Epithelial cell of proximal tubule (primary cell): ENCODE results near the gene LYPLA2. TPM values are rescaled to one million over a fixed set of nuclear protein-coding genes. Genes with fewer than 3 reads are reported as not detected.
"Not testable (repeated sequence)": the region's sequence is repeated elsewhere in the genome, so short reads cannot be mapped to it uniquely, and the experiment has no call there.

Source experiments
- DNase-seq: peaks from one replicate; pipeline ENCODE4 v3.0.0-alpha.2; 2011; ENCODE audit warnings: low read depth
- H3K4me3 ChIP-seq: 2 replicates; pipeline ENCODE4 v1.5.1; 2011; ENCODE audit warnings: low read depth, mild to moderate bottlenecking, low read length
- CTCF ChIP-seq: conservative IDR thresholded peaks from 2 replicates; pipeline ENCODE4 v1.5.1; 2012; ENCODE audit warnings: low read depth, mild to moderate bottlenecking, low read length
- total RNA-seq: library from RNA; depleted of rRNA; stranded (reverse); fragments of >200 nt; gene quantifications from 2 replicates; pipeline ENCODE4 v1.2.3, GENCODE V29; 2015

Gene LYPLA2
- total RNA-seq, 1 donor from 2014 or later: 129 TPM

GRCh38 chr1:23793018-23793781 lies 2.3 kb downstream of the LYPLA2 start:
- peak overlapping the region; percentile 97 for H3K4me3 ChIP-seq
- no peak for DNase-seq
- no peak for TF ChIP-seq CTCF

- no peak for DNase-seq
- TF ChIP-seq CTCF: no peak
- H3K4me3 ChIP-seq: no peak overlapping the region
Measured at GRCh38 chr1:23793861-23794731, 3.2 kb downstream of the LYPLA2 start.

- DNase-seq, H3K4me3 ChIP-seq: not testable (repeated sequence)
Measured at GRCh38 chr1:23794732-23795182, 3.8 kb downstream of the LYPLA2 start.

GRCh38 chr1:23795676-23796465 lies 4.9 kb downstream of the LYPLA2 start:
- TF ChIP-seq CTCF: no peak
- H3K4me3 ChIP-seq: no peak overlapping the region
- no peak for DNase-seq

GRCh38 chr1:23796466-23797271 lies 5.7 kb downstream of the LYPLA2 start:
- H3K4me3 ChIP-seq: no peak overlapping the region
- peak; percentile 22 for TF ChIP-seq CTCF
- no peak for DNase-seq

GRCh38 chr1:23797478-23798448 lies 6.8 kb downstream of the LYPLA2 start:
- TF ChIP-seq CTCF: no peak
- no peak for DNase-seq
- H3K4me3 ChIP-seq: no peak overlapping the region
